Measurements from ENCODE around the gene MAGI2. TPM values are rescaled to one million over a fixed set of nuclear protein-coding genes. Genes with fewer than 3 reads are reported as not detected.

Gene MAGI2
- total and polyA plus RNA-seq, 2 donors (not counting 3 experiments of a cell fraction or from before 2014, with no cell fraction given) = 0.28 to 6.0 TPM

DNA sequence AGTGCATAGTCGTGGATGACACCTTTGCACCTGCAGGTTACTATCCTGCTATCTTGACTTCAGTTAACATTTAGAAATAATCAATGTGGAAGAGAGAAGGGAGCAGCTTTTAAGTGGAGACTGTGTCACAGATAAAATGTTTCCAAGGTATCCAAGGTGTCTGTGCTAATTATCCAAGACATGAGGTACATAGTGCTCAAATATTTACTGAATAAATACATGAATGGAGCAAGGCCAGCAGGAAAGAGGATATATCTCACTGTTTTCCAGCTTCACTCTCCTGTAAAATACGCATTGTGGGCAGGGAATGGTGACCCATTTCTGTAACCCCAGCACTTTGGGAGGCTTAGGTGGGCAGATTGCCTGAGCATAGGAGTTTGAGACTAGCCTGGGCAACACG lies 1102.5 kb downstream of the MAGI2 start:
- FAIRE-seq (no peak), DNase-seq (ENCODE audit: low read depth, low spot score) (no peak)
- H3K4me3 ChIP-seq (replicated peaks in 1 of 3; ENCODE audit: insufficient read depth in 1 of 3, low read depth in 1 of 3, low read length in 3 of 3) = no peak overlapping the region
- H3K9me1 ChIP-seq (replicated peaks; ENCODE audit: control insufficient read depth, extremely low read depth, insufficient read depth, low read length) = no peaks in the 10 kb centered on the region
- H3K4me2 ChIP-seq (ENCODE audit: insufficient read depth, low read length) = no peak overlapping the region
- no peaks in the 10 kb centered on the region for H3K9me3 ChIP-seq (replicated peaks; ENCODE audit: control insufficient read depth, insufficient read depth, low read length)
- no peak overlapping the region for H2AFZ ChIP-seq (ENCODE audit: low read depth, low read length)
- no TSS peak for BruUV-seq (replicated peaks)
- CTCF ChIA-PET = no interaction called here
- no peaks in the 10 kb centered on the region for H3K79me2 ChIP-seq (ENCODE audit: control insufficient read depth, insufficient read depth, low read length)
- H3K9ac ChIP-seq (replicated peaks; ENCODE audit: extremely low read depth, insufficient read depth, low read length) = no peak overlapping the region
- TF ChIP-seq, protein P1, sequence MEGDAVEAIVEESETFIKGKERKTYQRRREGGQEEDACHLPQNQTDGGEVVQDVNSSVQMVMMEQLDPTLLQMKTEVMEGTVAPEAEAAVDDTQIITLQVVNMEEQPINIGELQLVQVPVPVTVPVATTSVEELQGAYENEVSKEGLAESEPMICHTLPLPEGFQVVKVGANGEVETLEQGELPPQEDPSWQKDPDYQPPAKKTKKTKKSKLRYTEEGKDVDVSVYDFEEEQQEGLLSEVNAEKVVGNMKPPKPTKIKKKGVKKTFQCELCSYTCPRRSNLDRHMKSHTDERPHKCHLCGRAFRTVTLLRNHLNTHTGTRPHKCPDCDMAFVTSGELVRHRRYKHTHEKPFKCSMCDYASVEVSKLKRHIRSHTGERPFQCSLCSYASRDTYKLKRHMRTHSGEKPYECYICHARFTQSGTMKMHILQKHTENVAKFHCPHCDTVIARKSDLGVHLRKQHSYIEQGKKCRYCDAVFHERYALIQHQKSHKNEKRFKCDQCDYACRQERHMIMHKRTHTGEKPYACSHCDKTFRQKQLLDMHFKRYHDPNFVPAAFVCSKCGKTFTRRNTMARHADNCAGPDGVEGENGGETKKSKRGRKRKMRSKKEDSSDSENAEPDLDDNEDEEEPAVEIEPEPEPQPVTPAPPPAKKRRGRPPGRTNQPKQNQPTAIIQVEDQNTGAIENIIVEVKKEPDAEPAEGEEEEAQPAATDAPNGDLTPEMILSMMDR (IDR thresholded peaks at IDR 0.05; ENCODE audit: extremely low read depth in 1 of 2, insufficient read depth in 1 of 2, low read depth in 1 of 2, low read length in 2 of 2) = no peak
- TF ChIP-seq FOS (IDR thresholded peaks at IDR 0.05; ENCODE audit: borderline replicate concordance, insufficient read depth, low read length) = no peak
- TF ChIP-seq GATA2 (IDR thresholded peaks at IDR 0.05; ENCODE audit: insufficient read depth, insufficient read length, low read depth, low read length) = no peak
- no peak for TF ChIP-seq MYC (IDR thresholded peaks at IDR 0.05; ENCODE audit: low read depth, low read length)
- TF ChIP-seq POLR2AphosphoS5 (IDR thresholded peaks at IDR 0.05; ENCODE audit: insufficient read depth, low read depth, low read length) = no peak
- no peak for TF ChIP-seq POLR2A (IDR thresholded peaks at IDR 0.05; ENCODE audit: low read depth, low read length)
- TF ChIP-seq, protein P2, sequence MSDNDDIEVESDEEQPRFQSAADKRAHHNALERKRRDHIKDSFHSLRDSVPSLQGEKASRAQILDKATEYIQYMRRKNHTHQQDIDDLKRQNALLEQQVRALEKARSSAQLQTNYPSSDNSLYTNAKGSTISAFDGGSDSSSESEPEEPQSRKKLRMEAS (IDR thresholded peaks at IDR 0.05; ENCODE audit: insufficient read depth, insufficient read length) = no peak
- no peak for TF ChIP-seq EZH2 (IDR thresholded peaks at IDR 0.05; ENCODE audit: borderline replicate concordance, low read depth, low read length, severe bottlenecking)
- TF ChIP-seq JUN (IDR thresholded peaks at IDR 0.05; ENCODE audit: borderline replicate concordance, insufficient read depth, insufficient read length, low read depth) = no peak
- no peaks in the 10 kb centered on the region for H3K36me3 ChIP-seq (ENCODE audit: control insufficient read depth in 2 of 2, extremely low read depth in 1 of 2, insufficient read depth in 2 of 2, low read length in 2 of 2)
- intact Hi-C loops (cut with micrococcal nuclease) (no loop called here), dilution Hi-C loops (cut with MboI; ENCODE audit: extremely low pct_ligation_motif_present, low sequenced_read_pairs) (no loop called here)
- H3K27me3 ChIP-seq (ENCODE audit: control insufficient read depth in 2 of 2, insufficient read depth in 2 of 2, low read length in 2 of 2) = no peaks in the 10 kb centered on the region
- H3K4me1 ChIP-seq (ENCODE audit: control insufficient read depth, extremely low read depth, insufficient read depth, low read length) = no peaks in the 10 kb centered on the region
- no peaks in the 10 kb centered on the region for H4K20me1 ChIP-seq (replicated peaks; ENCODE audit: control insufficient read depth, extremely low read depth, insufficient read depth, low read length)
- no peak overlapping the region for H3K27ac ChIP-seq (ENCODE audit: insufficient read depth, low read depth, low read length)
- POLR2A ChIA-PET = no interaction called here
